HepG2 (cell line): ENCODE results near the gene VRK1. TPM values are rescaled to one million over a fixed set of nuclear protein-coding genes. Genes with fewer than 3 reads are reported as not detected.
A peak's percentile ranks its signal among the peaks of the same experiment; 100 is the strongest.

Experiments used
- CC2D1A ChIP-seq: sonication (generic); formaldehyde crosslinking; IDR thresholded peaks from 2 replicates; pipeline ENCODE4 v1.8.1; 2023; ENCODE audit warnings: mild to moderate bottlenecking, missing genetic modification reagents
- CHD2 ChIP-seq: IDR thresholded peaks from 2 replicates; pipeline ENCODE4 v1.6.1; 2011; ENCODE audit warnings: low read depth, low read length, improper control_type of control experiment
- ERF ChIP-seq: IDR thresholded peaks from 2 replicates; pipeline ENCODE4 v1.6.1; 2018; ENCODE audit warnings: missing biosample characterization, missing genetic modification reagents
- FOXM1 ChIP-seq: sonication (generic); formaldehyde crosslinking; IDR thresholded peaks from 2 replicates; pipeline ENCODE4 v1.5.0; 2020; ENCODE audit warnings: missing genetic modification reagents
- GABPB1 ChIP-seq: IDR thresholded peaks from 2 replicates; pipeline ENCODE4 v1.6.1; 2016; ENCODE audit warnings: mild to moderate bottlenecking, missing genetic modification reagents, moderate library complexity, missing compliant biosample characterization
- HNRNPUL1 ChIP-seq: fragments of 200-400 bp; formaldehyde crosslinking; IDR thresholded peaks from 2 replicates; pipeline ENCODE4 v1.6.1; 2017; ENCODE audit warnings: low read depth, mild to moderate bottlenecking, low read length, moderate library complexity
- ISL2 ChIP-seq: sonication (generic); formaldehyde crosslinking; IDR thresholded peaks from 2 replicates; pipeline ENCODE4 v1.5.0; 2020; ENCODE audit warnings: missing genetic modification reagents
- LBX2 ChIP-seq: sonication (generic); formaldehyde crosslinking; IDR thresholded peaks from 2 replicates; pipeline ENCODE4 v1.5.0; 2020; ENCODE audit warnings: missing genetic modification reagents, mild to moderate bottlenecking, borderline replicate concordance
- SCMH1 ChIP-seq: sonication (generic); formaldehyde crosslinking; IDR thresholded peaks from 2 replicates; pipeline ENCODE4 v1.9.0; 2021; ENCODE audit warnings: missing genetic modification reagents, mild to moderate bottlenecking, borderline replicate concordance
- SNAPC2 ChIP-seq: sonication (generic); formaldehyde crosslinking; IDR thresholded peaks from 2 replicates; pipeline ENCODE4 v1.8.1; 2022; ENCODE audit warnings: mild to moderate bottlenecking, missing genetic modification reagents
- SRSF1 ChIP-seq: fragments of 200-400 bp; formaldehyde crosslinking; optimal IDR thresholded peaks from 2 replicates; pipeline ENCODE3; 2017; ENCODE audit warnings: mild to moderate bottlenecking, low read depth, low read length, moderate library complexity
- STAG1 ChIP-seq: sonication (generic); formaldehyde crosslinking; IDR thresholded peaks from 2 replicates; pipeline ENCODE4 v1.4.0; 2020; ENCODE audit warnings: missing genetic modification reagents
- TAF15 ChIP-seq: fragments of 200-400 bp; formaldehyde crosslinking; IDR thresholded peaks from one replicate; pipeline ENCODE4 v1.6.1; 2018; ENCODE audit warnings: mild to moderate bottlenecking, low read depth, low read length; ENCODE audit not compliant: poor library complexity, severe bottlenecking
- ZBTB43 ChIP-seq: sonication (generic); formaldehyde crosslinking; conservative IDR thresholded peaks from 2 replicates; pipeline ENCODE4 v1.4.0; 2020; ENCODE audit warnings: missing genetic modification reagents
- ZNF10 ChIP-seq: sonication (generic); formaldehyde crosslinking; IDR thresholded peaks from 2 replicates; pipeline ENCODE4 v1.4.0; 2020; ENCODE audit warnings: mild to moderate bottlenecking, low read depth, missing genetic modification reagents, borderline replicate concordance
- ZNF264 ChIP-seq: sonication (generic); formaldehyde crosslinking; IDR thresholded peaks from 2 replicates; pipeline ENCODE4 v1.4.0; 2020; ENCODE audit warnings: missing genetic modification reagents
- ZNF326 ChIP-seq: sonication (generic); formaldehyde crosslinking; IDR thresholded peaks from 2 replicates; pipeline ENCODE4 v1.4.0; 2020; ENCODE audit warnings: missing genetic modification reagents, borderline replicate concordance
- ZNF34 ChIP-seq: sonication (generic); formaldehyde crosslinking; IDR thresholded peaks from 2 replicates; pipeline ENCODE4 v1.4.0; 2020; ENCODE audit warnings: mild to moderate bottlenecking, missing genetic modification reagents, borderline replicate concordance
- ZNF362 ChIP-seq: sonication (generic); formaldehyde crosslinking; IDR thresholded peaks from 2 replicates; pipeline ENCODE4 v1.4.0; 2020; ENCODE audit warnings: missing genetic modification reagents, mild to moderate bottlenecking, borderline replicate concordance
- ZNF432 ChIP-seq: sonication (generic); formaldehyde crosslinking; IDR thresholded peaks from 2 replicates; pipeline ENCODE4 v1.5.0; 2020; ENCODE audit warnings: missing genetic modification reagents, mild to moderate bottlenecking, borderline replicate concordance
- ZNF737 ChIP-seq: sonication (generic); formaldehyde crosslinking; IDR thresholded peaks from 2 replicates; pipeline ENCODE4 v1.5.0; 2020; ENCODE audit warnings: missing genetic modification reagents, mild to moderate bottlenecking, borderline replicate concordance
- ZNF792 ChIP-seq: IDR thresholded peaks from 2 replicates; pipeline ENCODE4 v1.6.1; 2016
- polyA plus RNA-seq, 8 experiments: library from polyadenylated mRNA; depleted of rRNA in 3 of 8; stranded (reverse) in 7 of 8; unstranded in 1 of 8; fragments of >200 nt; fragmentation: Illumina TruSeq in 4 of 8; extraction: Trizol in 4 of 8; gene quantifications; 2 replicates each; pipeline versions ENCODE4 v1.2.1 to v1.2.3, GENCODE V29; 2011 to 2016; ENCODE audit warnings: low read depth in 4 of 8, missing spikeins in 1 of 8, mixed read lengths in 1 of 8; ENCODE audit not compliant: insufficient read depth in 1 of 8
- total RNA-seq, 5 experiments: library from RNA; depleted of rRNA; stranded (reverse); fragments of >200 nt; fragmentation: Illumina TruSeq; extraction: Trizol; gene quantifications; 2 replicates each; pipeline ENCODE4 v1.2.3, GENCODE V29; 2016; ENCODE audit warnings: low read depth in 1 of 5
- TF ChIP-seq, protein P1 (sequence below): IDR thresholded peaks from 2 replicates; pipeline ENCODE4 v1.6.1; 2016; ENCODE audit warnings: mild to moderate bottlenecking
- TF ChIP-seq, protein P2 (sequence below): sonication (generic); formaldehyde crosslinking; conservative IDR thresholded peaks from 2 replicates; pipeline ENCODE4 v1.8.0; 2022; ENCODE audit warnings: low read depth, missing genetic modification reagents

Gene VRK1
- total and polyA plus RNA-seq, 2 of the 13 experiments (the other 11 are each of a cell fraction or from before 2014, with no cell fraction given), result 7.9 to 51.3 TPM

GRCh38 chr14:96796851-96797581 is at the start of gene VRK1 (continued):
- TF ChIP-seq, protein P1, sequence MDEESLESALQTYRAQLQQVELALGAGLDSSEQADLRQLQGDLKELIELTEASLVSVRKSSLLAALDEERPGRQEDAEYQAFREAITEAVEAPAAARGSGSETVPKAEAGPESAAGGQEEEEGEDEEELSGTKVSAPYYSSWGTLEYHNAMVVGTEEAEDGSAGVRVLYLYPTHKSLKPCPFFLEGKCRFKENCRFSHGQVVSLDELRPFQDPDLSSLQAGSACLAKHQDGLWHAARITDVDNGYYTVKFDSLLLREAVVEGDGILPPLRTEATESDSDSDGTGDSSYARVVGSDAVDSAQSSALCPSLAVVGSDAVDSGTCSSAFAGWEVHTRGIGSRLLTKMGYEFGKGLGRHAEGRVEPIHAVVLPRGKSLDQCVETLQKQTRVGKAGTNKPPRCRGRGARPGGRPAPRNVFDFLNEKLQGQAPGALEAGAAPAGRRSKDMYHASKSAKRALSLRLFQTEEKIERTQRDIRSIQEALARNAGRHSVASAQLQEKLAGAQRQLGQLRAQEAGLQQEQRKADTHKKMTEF (CRISPR knock-in tag), result 0 out of 2 replicates have a peak, but pooled peaks have one; percentile 30
- TF ChIP-seq FOXM1 (CRISPR knock-in tag), result no peak
- TF ChIP-seq ZBTB43 (CRISPR knock-in tag), result no peak
- TF ChIP-seq SRSF1, result no peak
- TF ChIP-seq ERF (CRISPR knock-in tag), result no peak; the same call in 1 of the 2 replicates
- TF ChIP-seq, protein P2, sequence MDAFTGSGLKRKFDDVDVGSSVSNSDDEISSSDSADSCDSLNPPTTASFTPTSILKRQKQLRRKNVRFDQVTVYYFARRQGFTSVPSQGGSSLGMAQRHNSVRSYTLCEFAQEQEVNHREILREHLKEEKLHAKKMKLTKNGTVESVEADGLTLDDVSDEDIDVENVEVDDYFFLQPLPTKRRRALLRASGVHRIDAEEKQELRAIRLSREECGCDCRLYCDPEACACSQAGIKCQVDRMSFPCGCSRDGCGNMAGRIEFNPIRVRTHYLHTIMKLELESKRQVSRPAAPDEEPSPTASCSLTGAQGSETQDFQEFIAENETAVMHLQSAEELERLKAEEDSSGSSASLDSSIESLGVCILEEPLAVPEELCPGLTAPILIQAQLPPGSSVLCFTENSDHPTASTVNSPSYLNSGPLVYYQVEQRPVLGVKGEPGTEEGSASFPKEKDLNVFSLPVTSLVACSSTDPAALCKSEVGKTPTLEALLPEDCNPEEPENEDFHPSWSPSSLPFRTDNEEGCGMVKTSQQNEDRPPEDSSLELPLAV (CRISPR knock-in tag), result 0 out of 2 replicates have a peak, but pooled peaks have one; percentile 70
- TF ChIP-seq CHD2, result peak; percentile 91
- no peak for TF ChIP-seq STAG1 (CRISPR knock-in tag)
- TF ChIP-seq ZNF264, result no peak
- TF ChIP-seq SCMH1 (CRISPR knock-in tag), result no peak
- no peak for TF ChIP-seq ISL2 (CRISPR knock-in tag)
- TF ChIP-seq GABPB1, result peak; percentile 89
- TF ChIP-seq CC2D1A (CRISPR knock-in tag), result no peak
- TF ChIP-seq ZNF432 (CRISPR knock-in tag), result no peak
- no peak for TF ChIP-seq HNRNPUL1
- no peak for TF ChIP-seq SNAPC2
- no peak for TF ChIP-seq ZNF792 (CRISPR knock-in tag)
- no peak for TF ChIP-seq LBX2 (CRISPR knock-in tag)
- no peak for TF ChIP-seq ZNF326 (CRISPR knock-in tag)
- no peak for TF ChIP-seq ZNF34 (CRISPR knock-in tag)
- TF ChIP-seq TAF15, result no peak
- TF ChIP-seq ZNF362 (CRISPR knock-in tag), result no peak
- no peak for TF ChIP-seq ZNF10 (CRISPR knock-in tag)
- TF ChIP-seq ZNF737, result no peak
